ENCODE data around the gene FADS3. TPM values are rescaled to one million over a fixed set of nuclear protein-coding genes. Genes with fewer than 3 reads are reported as not detected.

FADS3 gene
- total RNA-seq, 2 donors from 2014 or later: 83.0 to 106 TPM

DNA sequence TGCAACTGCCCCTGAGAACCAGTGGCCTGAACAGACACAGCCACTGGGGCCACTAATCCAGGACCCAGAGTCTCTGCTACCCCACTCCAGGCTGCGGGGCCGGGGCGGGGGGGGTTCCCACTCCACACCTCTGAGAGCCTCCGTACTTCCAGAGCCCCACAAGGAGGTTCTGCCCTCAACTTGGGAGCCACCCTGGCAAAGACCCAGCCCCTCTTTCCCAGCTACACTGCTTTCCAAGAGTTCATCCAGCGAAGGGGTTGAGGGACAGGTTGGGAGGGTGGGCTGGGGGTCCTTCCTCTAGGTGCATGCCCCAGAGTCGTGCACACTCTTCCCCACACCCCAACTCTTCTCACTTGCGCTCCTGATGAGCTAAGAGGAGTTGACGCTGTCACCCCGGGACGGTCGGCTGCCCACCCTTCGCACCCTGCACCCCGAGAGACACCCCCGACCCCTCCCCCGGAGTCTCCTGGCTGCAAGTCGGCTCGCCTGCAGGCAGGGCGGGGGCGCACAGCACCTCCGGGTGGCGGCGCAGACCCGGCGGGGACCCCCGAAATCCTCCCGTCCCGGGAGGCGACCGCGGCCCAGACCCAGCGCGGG lies 25.5 kb upstream of the FADS3 start:
- DNase-seq (ENCODE audit: low spot score): peak; percentile 82
- intact Hi-C loops (cut with DNase I): loop anchor here in 1 of 2 donors (5.0 kb wide), 1 partner anchor 1595 kb away; no protein-coding TSS in a partner anchor

DNA sequence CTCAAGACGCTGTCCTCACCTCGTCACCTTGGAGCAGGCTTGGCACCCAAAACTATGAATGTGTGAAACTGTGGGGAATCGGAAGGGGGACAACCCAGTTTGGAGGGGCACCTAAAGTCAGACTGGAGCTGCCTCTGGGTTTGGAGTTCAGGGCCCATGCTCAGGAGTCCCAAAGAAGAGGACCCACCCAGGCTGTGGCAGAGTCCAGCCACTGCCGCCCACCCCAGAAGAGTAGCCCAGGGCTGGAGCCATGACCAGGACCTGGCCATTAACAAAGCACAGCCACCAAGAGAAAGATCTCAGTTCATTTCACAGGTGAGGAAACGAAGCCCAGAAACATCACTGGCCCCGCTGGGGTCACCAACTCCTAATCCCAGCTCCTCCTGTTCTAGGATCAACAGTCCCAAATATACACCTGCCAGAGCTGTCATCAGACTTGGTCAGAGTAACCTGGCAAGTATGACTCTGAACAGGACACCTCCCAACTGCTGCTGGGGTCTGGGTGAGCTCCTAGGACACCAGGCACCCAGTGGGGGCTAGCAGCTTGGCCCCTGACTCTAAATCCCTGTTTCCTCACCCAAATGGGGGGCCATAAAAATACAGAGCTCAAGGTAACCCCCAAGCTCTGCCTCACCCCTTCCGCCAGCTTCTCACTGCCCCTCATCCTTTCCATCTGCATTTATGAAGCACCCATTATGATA lies 23.3 kb upstream of the FADS3 start:
- intact Hi-C loops (cut with DNase I): loop anchor here in 1 of 2 donors (5.0 kb wide), 1 partner anchor 1598 kb away; no protein-coding TSS in a partner anchor
- peak; percentile 48 for DNase-seq (ENCODE audit: low spot score)

DNA sequence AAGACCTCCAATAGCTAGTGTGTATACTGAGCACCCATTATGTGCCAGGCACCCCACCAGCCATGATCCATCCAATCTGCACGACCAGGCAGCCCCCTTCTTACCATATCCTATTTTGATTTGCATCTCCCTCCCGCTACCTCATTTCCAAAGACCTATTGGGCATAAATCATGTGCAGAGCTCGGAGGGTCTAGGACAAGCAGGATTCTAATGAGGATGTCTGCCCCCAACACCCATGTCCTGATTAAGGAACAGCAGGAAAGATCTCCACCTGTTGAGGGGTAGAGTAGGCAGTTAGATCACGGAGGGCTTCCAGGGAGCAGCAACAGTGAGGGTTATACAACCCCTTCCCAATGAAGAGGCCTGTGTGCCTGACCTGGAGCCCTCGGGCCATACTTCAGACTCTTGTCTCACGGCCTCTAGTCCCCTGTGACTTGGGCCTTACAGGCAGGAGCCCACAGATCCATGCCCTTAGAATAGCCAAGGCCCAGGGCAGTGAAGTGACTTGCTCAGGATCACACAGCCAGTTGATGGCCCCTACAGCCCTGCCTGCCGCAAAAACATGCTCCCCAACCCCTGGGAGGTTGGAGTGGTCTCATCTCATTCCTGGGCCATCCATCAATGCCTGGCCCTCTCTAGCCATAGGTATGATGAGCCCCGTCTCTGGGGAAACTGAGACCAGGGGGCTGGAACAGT lies 22.5 kb upstream of the FADS3 start:
- intact Hi-C loops (cut with DNase I): no loop called here
- DNase-seq (ENCODE audit: low spot score): peak; percentile 55

DNA sequence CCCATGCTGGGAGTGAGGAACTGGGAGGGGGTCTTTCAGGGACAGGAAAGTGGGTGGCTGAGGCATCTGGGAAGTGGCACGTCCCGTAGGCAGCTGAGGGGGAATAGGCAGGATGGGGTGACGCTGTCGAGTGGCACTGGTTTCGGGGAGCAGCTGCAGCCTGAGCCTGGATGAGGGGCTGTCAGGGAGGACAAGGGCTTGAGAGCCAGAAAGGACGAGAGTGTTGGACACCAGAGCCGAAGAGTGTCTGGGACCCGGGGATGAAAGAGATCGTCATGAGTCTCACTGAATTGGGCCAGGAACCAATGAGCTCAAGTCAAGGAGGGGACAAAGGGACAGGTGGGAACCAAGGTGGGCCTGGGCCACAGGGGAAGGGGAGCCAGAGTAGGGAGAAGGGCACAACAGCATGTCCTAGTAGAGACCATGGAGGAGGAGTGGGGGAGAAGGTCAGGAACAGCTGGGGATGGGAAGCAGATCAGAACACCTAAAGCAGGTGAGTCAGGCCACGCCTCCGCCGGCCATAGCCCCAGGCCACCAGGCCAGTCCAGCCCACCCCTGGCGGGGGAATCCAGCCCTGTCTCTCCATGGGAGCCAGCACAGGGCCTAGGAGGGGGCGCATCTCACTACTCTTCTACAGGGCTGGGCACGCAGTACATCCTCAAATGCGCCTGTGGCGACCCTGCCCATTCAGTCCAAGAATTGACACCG lies 21.8 kb upstream of the FADS3 start:
- DNase-seq (ENCODE audit: low spot score): peak; percentile 67
- intact Hi-C loops (cut with DNase I): no loop called here

DNA sequence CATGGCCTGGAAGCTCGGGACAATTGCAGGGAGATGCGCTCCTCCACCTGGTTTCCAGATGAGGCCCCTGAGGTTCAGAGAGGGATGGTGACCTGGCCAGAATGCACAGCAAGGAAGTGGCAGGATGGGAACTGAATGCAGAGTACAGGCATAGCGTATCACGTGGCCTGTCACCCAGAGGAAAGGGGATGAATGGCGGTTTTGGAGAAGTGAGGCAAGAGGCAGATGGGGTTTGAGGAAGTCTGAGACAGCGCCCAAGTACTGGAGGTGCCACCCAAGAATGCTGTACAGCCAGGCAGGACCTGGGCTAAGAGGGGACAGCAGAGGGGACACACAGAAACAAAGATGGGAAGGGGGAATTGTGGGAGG lies 21.2 kb upstream of the FADS3 start:
- intact Hi-C loops (cut with DNase I): no loop called here
- no peak for DNase-seq (ENCODE audit: low spot score)

GRCh38 chr11:61911701-61912529 lies 20.6 kb upstream of the FADS3 start:
- peak; percentile 77 for DNase-seq (ENCODE audit: low spot score)
- intact Hi-C loops (cut with DNase I): no loop called here

DNA sequence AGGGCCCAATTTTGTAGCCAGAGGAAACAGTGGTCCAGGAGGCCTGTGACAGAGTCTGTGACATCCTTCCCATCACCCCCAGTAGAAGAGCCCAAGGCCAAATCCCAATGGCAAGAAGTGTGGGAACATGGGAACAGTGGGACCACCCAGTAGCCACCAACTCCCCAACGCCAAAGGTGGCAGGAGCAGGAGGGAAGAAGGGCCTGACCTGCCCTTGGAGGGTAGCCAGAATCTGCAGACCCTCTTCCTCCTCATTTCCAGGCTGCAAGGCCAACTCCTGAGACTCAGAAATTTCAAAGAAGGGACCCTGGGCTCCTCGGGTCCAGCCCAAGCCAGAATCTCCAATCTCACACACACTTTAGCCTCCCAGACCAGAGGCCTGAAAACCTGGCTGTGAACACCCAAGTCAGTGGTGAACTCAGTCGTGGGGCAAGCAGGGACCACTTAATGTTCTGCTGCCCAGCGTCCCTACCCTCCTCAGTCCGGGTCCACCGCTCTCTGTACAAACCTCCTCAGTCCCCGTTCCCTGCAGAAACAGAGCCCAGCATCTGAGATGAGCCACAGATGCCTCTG lies 19.9 kb upstream of the FADS3 start:
- DNase-seq (ENCODE audit: low spot score): peak; percentile 50
- intact Hi-C loops (cut with DNase I): no loop called here

- DNase-seq (ENCODE audit: low spot score): peak; percentile 84
- intact Hi-C loops (cut with DNase I): no loop called here
Measured at GRCh38 chr11:61910187-61911127, 19.1 kb upstream of the FADS3 start.

GRCh38 chr11:61908730-61909316 lies 17.5 kb upstream of the FADS3 start:
- intact Hi-C loops (cut with DNase I): loop anchor here in 1 of 2 donors (10.0 kb wide), 1 partner anchor 196 kb away; no protein-coding TSS in a partner anchor

GRCh38 chr11:61907871-61908729 lies 16.8 kb upstream of the FADS3 start:
- intact Hi-C loops (cut with DNase I): loop anchor here in 1 of 2 donors (10.0 kb wide), 1 partner anchor 197 kb away; no protein-coding TSS in a partner anchor
- DNase-seq (ENCODE audit: low spot score): no peak

More at GRCh38 chr11:61908730-61909316, 17.5 kb upstream of the FADS3 start:
- DNase-seq (ENCODE audit: low spot score): no peak

GRCh38 chr11:61907282-61907681 lies 15.9 kb upstream of the FADS3 start:
- intact Hi-C loops (cut with DNase I): loop anchor here in 1 of 2 donors (10.0 kb wide), 1 partner anchor 198 kb away; no protein-coding TSS in a partner anchor
- DNase-seq (ENCODE audit: low spot score): no peak

DNA sequence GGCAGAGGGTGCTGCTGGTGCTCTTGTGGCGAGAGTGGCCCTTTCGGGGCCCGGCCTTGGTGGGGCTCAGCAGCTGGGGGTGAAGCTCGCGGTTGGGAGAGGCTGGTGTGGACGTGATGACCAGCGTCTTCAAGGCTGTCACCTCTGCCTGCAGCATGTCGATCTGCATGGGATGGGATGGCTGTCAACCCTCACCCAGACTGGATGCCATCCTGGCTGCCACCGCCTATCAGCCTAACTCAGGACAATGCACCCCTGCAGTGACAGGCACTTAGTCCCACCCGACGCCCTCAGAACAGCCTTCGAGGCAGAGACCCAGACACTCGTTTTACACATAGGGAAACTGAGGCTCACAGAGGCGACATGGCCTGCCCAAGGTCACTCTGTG lies 15.2 kb upstream of the FADS3 start:
- intact Hi-C loops (cut with DNase I): loop anchor here in 1 of 2 donors (10.0 kb wide), 1 partner anchor 198 kb away; no protein-coding TSS in a partner anchor
- no peak for DNase-seq (ENCODE audit: low spot score)

GRCh38 chr11:61905801-61906521 lies 14.6 kb upstream of the FADS3 start:
- intact Hi-C loops (cut with DNase I): loop anchor here in 1 of 2 donors (10.0 kb wide), 1 partner anchor 199 kb away; no protein-coding TSS in a partner anchor
- DNase-seq (ENCODE audit: low spot score): no peak

- DNase-seq (ENCODE audit: low spot score): no peak
- intact Hi-C loops (cut with DNase I): loop anchor here in 1 of 2 donors (10.0 kb wide), 1 partner anchor 200 kb away; no protein-coding TSS in a partner anchor
Measured at GRCh38 chr11:61905067-61905696, 13.8 kb upstream of the FADS3 start.
